BE2C (cell line): Measurements from ENCODE around the gene CYP27B1. TPM values are rescaled to one million over a fixed set of nuclear protein-coding genes. Genes with fewer than 3 reads are reported as not detected.

Source experiments
- DNase-seq: peaks from one replicate; pipeline ENCODE4 v3.0.0-alpha.2; 2020
- H3K27me3 ChIP-seq: fragments of 250-450 bp; sonication (Bioruptor Pico); 2 replicates; pipeline ENCODE4 v1.5.1; 2020; ENCODE audit warnings: mild to moderate bottlenecking
- H3K36me3 ChIP-seq: fragments of 250-450 bp; sonication (Bioruptor Pico); 2 replicates; pipeline ENCODE4 v1.5.1; 2020; ENCODE audit warnings: mild to moderate bottlenecking
- H3K4me1 ChIP-seq: fragments of 250-450 bp; sonication (Bioruptor Pico); 2 replicates; pipeline ENCODE4 v1.5.1; 2020
- H3K4me3 ChIP-seq: 2 replicates; pipeline ENCODE4 v1.5.1; 2011; ENCODE audit warnings: low read depth, low read length
- H3K9me3 ChIP-seq: fragments of 250-450 bp; sonication (Bioruptor Pico); 2 replicates; pipeline ENCODE4 v1.5.1; 2020
- CTCF ChIP-seq: IDR thresholded peaks from 2 replicates; pipeline ENCODE4 v1.5.1; 2012; ENCODE audit warnings: mild to moderate bottlenecking, low read depth, low read length
- polyA plus RNA-seq: library from polyadenylated mRNA; unstranded; fragments of >200 nt; gene quantifications from one replicate; pipeline ENCODE4 v1.2.1, GENCODE V29; 2012; ENCODE audit warnings: low read depth, missing spikeins; ENCODE audit not compliant: insufficient read length, insufficient read depth

The CYP27B1 gene
- polyA plus RNA-seq, result 47.2 TPM

DNA sequence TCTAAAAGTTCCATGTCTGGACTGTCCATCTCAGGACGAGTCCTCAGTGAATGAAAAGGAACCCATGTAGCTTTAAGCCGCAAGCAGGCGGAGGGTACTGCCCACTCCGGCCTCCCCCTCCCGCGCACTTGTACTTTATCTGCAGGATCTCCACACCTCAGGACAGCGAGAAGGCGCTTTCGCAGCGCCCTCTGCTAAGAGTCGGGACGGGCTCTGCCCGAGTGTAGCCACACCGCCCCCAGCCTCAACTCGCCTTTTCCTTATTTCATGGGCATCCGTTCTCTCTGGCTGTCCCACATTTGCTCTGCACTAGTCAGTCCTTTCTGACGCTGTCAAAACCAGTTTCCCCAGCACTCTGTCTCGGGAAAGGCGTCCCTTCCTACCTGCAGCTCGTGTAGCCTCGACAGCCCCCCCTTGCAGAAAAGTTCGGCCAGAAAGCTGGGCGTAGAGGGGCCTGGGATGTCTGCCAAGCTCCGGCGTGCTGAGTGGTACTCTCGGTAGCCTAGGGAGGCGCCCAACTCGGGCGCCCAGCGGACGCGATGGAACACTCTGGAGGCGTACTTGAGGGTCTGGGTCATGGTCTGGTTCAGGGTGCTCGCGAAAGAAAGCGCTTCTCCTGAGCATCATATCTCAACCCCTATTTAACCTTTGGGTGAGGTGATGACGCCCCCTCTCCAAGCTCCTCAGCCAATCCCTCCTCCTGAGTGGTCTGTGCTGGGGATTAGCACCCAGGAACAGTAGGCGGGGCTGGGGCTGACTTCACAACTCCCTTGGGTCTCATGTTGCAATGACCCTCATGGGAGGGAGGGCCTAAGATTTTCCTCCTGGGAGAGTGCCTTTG, at the start of gene CYP27B1:
Gene CYP27B1, minus strand, starts transcription at position 615 of the 841 bp plus-strand sequence. Its CDS starts 37 bp downstream, at position 578.
- H3K36me3 ChIP-seq, result peaks cover 24% of the 10 kb centered on the region
- H3K27me3 ChIP-seq, result peaks cover 37% of the 10 kb centered on the region
- H3K9me3 ChIP-seq, result no peaks in the 10 kb centered on the region
- H3K4me3 ChIP-seq, result peak within 1 kb of the TSS; percentile 2
- no peak for TF ChIP-seq CTCF
- peak; percentile 46 for DNase-seq
- H3K4me1 ChIP-seq, result peaks cover 5% of the 10 kb centered on the region; the same call in 1 of the 2 replicates

- Histone ChIP-seq H3K4me3 (no peak overlapping the region), H3K27me3 (no peaks in the 10 kb centered on the region), H3K9me3 (no peaks in the 10 kb centered on the region), H3K36me3 (no peaks in the 10 kb centered on the region; the same call in 1 of the 2 replicates), H3K4me1 (peaks cover 16% of the 10 kb centered on the region)
- peak; percentile 42 for DNase-seq
- no peak for TF ChIP-seq CTCF
These were observed 49.4 kb upstream of the CYP27B1 start for GRCh38 chr12:57816001-57816854.

GRCh38 chr12:57815177-57816000, 48.5 kb upstream of the CYP27B1 start:
- Histone ChIP-seq H3K36me3 (no peaks in the 10 kb centered on the region), H3K27me3 (no peaks in the 10 kb centered on the region), H3K4me3 (no peak overlapping the region), H3K4me1 (peaks cover 16% of the 10 kb centered on the region), H3K9me3 (no peaks in the 10 kb centered on the region)
- peak; percentile 36; the same call in 1 of the 2 replicates for TF ChIP-seq CTCF
- DNase-seq, result no peak

- Histone ChIP-seq H3K4me3 (no peak overlapping the region), H3K9me3 (no peaks in the 10 kb centered on the region), H3K27me3 (no peaks in the 10 kb centered on the region), H3K36me3 (no peaks in the 10 kb centered on the region), H3K4me1 (peaks cover 16% of the 10 kb centered on the region)
- no peak for DNase-seq
- no peak for TF ChIP-seq CTCF
These were observed 47.3 kb upstream of the CYP27B1 start for GRCh38 chr12:57813971-57814772.
